Fibroblast of the aortic adventitia (primary cell): ENCODE measurements around the gene MAD1L1. TPM values are rescaled to one million over a fixed set of nuclear protein-coding genes. Genes with fewer than 3 reads are reported as not detected.

Experiments used
- DNase-seq: peaks from one replicate; pipeline ENCODE4 v3.0.0-alpha.2; 2010; ENCODE audit warnings: low read depth
- H3K4me3 ChIP-seq: 2 replicates; pipeline ENCODE4 v1.5.1; 2011; ENCODE audit warnings: low read depth, mild to moderate bottlenecking, control low read depth, low read length, moderate library complexity
- CTCF ChIP-seq: IDR thresholded peaks from 2 replicates; pipeline ENCODE4 v1.5.1; 2011; ENCODE audit warnings: mild to moderate bottlenecking, low read length, control low read depth, inconsistent platforms; ENCODE audit not compliant: insufficient read depth
- total RNA-seq: library from RNA; depleted of rRNA; stranded (reverse); fragments of >200 nt; gene quantifications from 2 replicates; pipeline ENCODE4 v1.2.3, GENCODE V29; 2012; ENCODE audit warnings: low replicate concordance

MAD1L1 gene
- total RNA-seq, 1 donor: 22.9 TPM

DNA sequence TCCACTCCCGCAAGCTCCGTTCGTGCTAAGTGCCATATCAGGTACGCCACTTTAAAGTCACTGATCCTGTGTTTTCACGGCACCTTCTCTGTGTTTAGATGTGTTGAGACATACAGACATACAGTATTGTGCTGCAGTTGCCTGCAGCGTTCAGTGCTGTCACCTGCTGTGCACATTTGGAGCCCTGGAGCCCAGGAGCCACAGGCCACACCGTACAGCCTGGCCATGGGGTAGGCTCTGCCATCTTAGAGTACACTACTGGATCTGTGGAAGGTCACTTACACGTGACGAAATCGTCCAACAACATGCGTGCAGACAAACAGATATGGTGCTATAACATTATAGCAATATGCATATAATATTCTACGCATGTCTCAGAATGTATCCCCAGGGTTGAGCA lies 451.4 kb downstream of the MAD1L1 start:
- no peak for TF ChIP-seq CTCF
- DNase-seq: no peak

DNA sequence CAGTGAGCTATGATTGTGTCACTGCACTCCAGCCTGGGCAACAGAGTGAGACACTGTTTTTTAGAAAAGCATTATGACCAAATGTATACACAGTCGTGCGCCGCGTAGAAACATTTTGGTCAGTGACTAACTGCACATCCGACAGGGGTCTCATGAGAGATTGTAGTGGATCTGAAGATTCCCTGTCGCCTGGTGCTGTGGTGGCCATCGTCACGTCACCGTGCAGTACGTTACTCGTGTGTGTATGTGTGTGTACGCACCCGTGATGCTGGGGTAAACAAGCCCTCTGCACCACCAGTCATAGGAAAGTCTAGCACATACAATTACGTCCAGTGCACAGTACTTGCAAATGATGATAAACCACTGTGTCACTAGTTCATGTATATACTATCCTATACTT lies 453.3 kb downstream of the MAD1L1 start:
- H3K4me3 ChIP-seq: no peak overlapping the region
- no peak for DNase-seq
- TF ChIP-seq CTCF: no peak

More for the DNA sequence above, 451.4 kb downstream of the MAD1L1 start:
- no peak overlapping the region for H3K4me3 ChIP-seq

DNA sequence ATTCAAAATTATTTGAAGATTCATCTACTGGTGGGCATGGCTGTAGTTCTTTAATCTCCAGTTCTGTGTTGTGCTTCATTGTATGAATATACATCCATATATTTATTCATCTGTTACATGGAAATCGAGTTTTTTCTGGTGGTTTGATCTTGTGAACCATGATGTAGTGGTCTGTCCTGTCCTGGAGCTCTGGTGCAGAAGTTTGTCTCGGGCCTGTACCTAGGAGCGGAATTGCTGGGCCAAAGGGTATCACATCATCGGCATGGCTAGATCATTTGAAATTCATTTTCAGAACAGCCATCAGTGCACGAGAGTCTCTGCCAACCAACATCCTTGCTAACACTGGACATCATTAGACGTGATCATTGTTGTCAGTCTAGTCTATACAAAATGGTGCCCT lies 455.6 kb downstream of the MAD1L1 start:
- H3K4me3 ChIP-seq: no peak overlapping the region
- no peak for DNase-seq
- no peak for TF ChIP-seq CTCF

DNA sequence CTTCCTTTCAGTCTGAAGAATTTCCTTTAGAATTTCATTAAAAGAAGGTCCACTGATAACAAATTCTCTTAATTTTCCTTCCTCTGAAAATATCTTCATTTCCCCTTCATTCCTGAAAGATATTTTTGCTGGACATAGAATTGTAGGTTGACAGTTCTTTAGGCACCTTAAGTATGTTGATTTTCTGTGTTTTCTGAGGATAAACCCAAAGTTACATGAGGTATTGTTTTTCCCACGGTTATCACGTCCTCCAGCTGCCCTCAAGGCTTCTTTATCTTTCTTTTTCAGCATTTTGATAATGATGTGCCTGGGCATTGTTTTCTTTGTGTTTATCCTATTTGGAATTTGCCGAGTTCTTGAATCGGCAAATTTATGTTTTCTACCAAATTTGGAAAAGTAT lies 457.4 kb downstream of the MAD1L1 start:
- no peak for DNase-seq
- no peak for TF ChIP-seq CTCF
- no peak overlapping the region for H3K4me3 ChIP-seq

DNA sequence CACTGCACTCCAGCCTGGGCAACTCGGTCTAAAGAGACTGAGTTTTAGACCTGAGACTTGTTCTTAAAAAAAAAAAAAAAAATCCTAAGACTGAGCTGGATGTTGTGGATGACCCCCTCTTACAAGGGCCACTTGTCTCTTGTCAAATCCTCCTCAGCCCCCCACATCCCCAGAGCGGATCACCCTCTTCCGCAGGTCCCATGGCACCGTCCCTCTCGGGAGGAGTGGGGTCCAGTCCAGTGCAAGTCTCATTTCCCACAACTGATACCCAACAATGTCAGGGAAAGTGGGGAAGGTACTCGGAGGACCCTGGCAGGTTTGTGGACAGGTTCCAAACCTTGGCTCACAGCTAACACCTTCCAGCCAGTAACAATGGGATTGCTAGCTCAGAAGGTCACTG lies 462.4 kb downstream of the MAD1L1 start:
- TF ChIP-seq CTCF: no peak
- H3K4me3 ChIP-seq: no peak overlapping the region
- no peak for DNase-seq

DNA sequence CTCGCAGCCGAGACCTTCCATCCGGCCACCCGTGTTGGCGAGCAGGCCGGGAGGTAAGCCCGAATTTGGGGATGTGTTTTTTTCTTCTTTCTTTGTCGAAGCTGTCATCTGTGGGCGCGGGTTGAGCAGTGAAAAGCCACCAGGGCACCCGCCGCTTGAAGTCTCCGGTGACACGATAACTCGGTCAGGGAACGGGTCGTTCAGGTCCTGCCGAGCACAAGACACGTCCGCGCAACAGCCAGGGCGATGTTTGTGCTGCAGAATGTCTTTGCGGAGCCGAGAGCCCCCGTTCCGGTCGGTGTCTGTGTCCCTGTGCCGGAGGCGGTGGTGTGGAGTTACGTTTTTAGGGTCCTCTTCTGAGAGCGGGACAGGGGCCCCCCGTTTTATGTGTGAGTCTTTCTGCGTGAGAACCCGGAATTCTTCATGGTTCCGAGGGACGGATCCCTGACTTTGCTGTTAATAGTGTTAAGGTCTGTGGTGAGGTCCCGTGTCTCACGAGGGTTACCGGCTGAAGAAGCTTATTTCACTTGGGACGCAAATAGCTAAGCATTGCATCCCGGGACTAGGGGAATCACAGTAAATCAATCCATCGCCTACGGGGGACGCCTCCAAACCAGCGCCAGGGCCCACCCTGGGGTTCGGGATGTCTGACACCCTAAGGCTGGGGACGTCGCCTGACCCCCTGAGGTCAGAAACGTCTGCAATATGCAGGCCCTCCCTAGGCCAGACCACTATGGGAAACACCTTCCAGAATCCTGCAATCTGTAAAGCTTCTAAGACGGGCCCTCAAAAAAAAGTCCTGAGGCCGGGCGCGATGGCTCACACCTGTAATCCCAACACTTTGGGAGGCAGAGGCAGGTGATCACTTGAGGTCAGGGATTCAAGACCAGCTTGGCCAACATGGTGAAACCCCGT lies 463.2 kb downstream of the MAD1L1 start:
- no peak for DNase-seq
- no peak overlapping the region for H3K4me3 ChIP-seq
- no peak for TF ChIP-seq CTCF

- TF ChIP-seq CTCF: no peak
Observed at GRCh38 chr7:1768832-1769231, 463.9 kb downstream of the MAD1L1 start.

More at GRCh38 chr7:1768832-1769231, 463.9 kb downstream of the MAD1L1 start:
- no peak overlapping the region for H3K4me3 ChIP-seq
- DNase-seq: no peak
